PFSK-1 (cell line): ENCODE measurements around the gene SDK1.

Source experiments
- FOXP2 ChIP-seq: optimal IDR thresholded peaks from 2 replicates; pipeline ENCODE3; 2011; ENCODE audit warnings: borderline replicate concordance, control low read depth, inconsistent platforms; ENCODE audit not compliant: insufficient read depth; ENCODE audit errors: extremely low read length, extremely low read depth
- POLR2AphosphoS5 ChIP-seq: IDR thresholded peaks from 2 replicates; pipeline ENCODE4 v1.6.1; 2012; ENCODE audit warnings: low read depth, mild to moderate bottlenecking, control low read depth, low read length, moderate library complexity
- REST ChIP-seq, 2 experiments: IDR thresholded peaks; 2 replicates each; pipeline versions ENCODE4 v1.6.1 to v1.8.0; 2011 to 2012; ENCODE audit warnings: low read depth in 2 of 2, low read length in 2 of 2, control low read depth in 1 of 2, inconsistent platforms in 1 of 2, mild to moderate bottlenecking in 1 of 2, moderate library complexity in 1 of 2; ENCODE audit not compliant: insufficient read depth in 1 of 2
- SIN3A ChIP-seq: IDR thresholded peaks from 2 replicates; pipeline ENCODE4 v1.6.1; 2012; ENCODE audit warnings: mild to moderate bottlenecking, low read length, moderate library complexity, borderline replicate concordance; ENCODE audit not compliant: insufficient read depth
- TAF1 ChIP-seq: IDR thresholded peaks from 2 replicates; pipeline ENCODE4 v1.6.1; 2012; ENCODE audit warnings: low read length, control low read depth, borderline replicate concordance; ENCODE audit not compliant: insufficient read depth

DNA sequence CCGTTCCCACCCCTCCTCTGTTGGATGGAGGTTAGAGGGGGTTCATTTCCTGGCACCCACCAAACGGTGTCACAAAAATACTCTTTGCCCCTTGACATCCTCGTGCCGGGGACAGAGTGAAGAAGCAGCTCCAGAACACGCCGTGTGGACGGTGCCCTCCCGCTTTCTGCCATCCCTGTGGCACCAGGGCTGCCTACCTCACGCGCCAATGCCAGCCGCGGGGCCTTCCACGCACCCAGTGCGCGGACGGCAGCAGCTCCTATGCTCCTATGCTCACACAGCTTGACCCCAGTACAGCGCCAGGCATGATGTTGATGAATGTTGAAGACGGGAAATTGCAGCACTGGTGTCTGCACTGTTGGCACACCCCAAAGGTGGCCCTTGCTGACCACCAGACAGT, 873.8 kb downstream of the SDK1 start:
- TF ChIP-seq SIN3A (no peak), TAF1 (no peak), POLR2AphosphoS5 (no peak), REST (IDR thresholded peaks at IDR 0.05; ENCODE audit: insufficient read depth in 1 of 2, low read depth in 2 of 2, low read length in 2 of 2) (no peak), FOXP2 (no peak)
